H1 (cell line): ENCODE results near the gene SGSH.

ENCODE experiments used
- CTCF ChIP-seq, 3 experiments: IDR thresholded peaks; 1 replicate in 2 of 3; 2 replicates in 1 of 3; pipeline versions ENCODE4 v1.5.1 to v1.6.1; 2011; ENCODE audit warnings: low read length in 3 of 3, mild to moderate bottlenecking in 3 of 3, inconsistent platforms in 2 of 3, low read depth in 1 of 3, moderate library complexity in 1 of 3; ENCODE audit not compliant: insufficient read depth in 1 of 3; ENCODE audit errors: control extremely low read depth in 1 of 3
- EZH2 ChIP-seq: fragments of 200-600 bp; sonication (generic); IDR thresholded peaks from 2 replicates; pipeline ENCODE4 v1.7.1; 2012; ENCODE audit warnings: low read depth, mild to moderate bottlenecking, moderate library complexity, low read length, inconsistent platforms; ENCODE audit not compliant: severe bottlenecking
- GABPA ChIP-seq: IDR thresholded peaks from 2 replicates; pipeline ENCODE4 v1.6.1; 2011; ENCODE audit warnings: mild to moderate bottlenecking, low read length, moderate library complexity, borderline replicate concordance; ENCODE audit not compliant: insufficient read depth
- POLR2AphosphoS5 ChIP-seq: IDR thresholded peaks from 2 replicates; pipeline ENCODE4 v1.6.1; 2011; ENCODE audit warnings: low read depth, low read length

- TF ChIP-seq EZH2: no peak
- no peak for TF ChIP-seq CTCF (IDR thresholded peaks at IDR 0.05; ENCODE audit: control extremely low read depth in 1 of 3, insufficient read depth in 1 of 3, low read depth in 1 of 3, low read length in 3 of 3)
- no peak for TF ChIP-seq GABPA
- TF ChIP-seq POLR2AphosphoS5: no peak
Observed at GRCh38 chr17:80212109-80212508, 8.0 kb downstream of the SGSH start.
